Coronary artery (tissue), 2 donors: Measurements from ENCODE around the gene IZUMO2.

ENCODE experiments used
- DNase-seq: peaks from one replicate; pipeline ENCODE4 v3.0.0-alpha.2; 2017; ENCODE audit warnings: low spot score
- H3K27ac ChIP-seq, 2 donors: fragments of 200-600 bp; sonication (generic); one replicate each; pipeline ENCODE4 v1.5.1; 2016 to 2019
- H3K4me3 ChIP-seq: fragments of 200-600 bp; sonication (generic); 2 replicates; pipeline ENCODE4 v1.5.1; 2016; ENCODE audit warnings: mild to moderate bottlenecking, moderate library complexity
- TF ChIP-seq, protein P1 (sequence below): fragments of 200-600 bp; sonication (generic); IDR thresholded peaks from one replicate; pipeline ENCODE4 v1.5.1; 2019; ENCODE audit warnings: antibody characterized with exemption

IZUMO2 gene

DNA sequence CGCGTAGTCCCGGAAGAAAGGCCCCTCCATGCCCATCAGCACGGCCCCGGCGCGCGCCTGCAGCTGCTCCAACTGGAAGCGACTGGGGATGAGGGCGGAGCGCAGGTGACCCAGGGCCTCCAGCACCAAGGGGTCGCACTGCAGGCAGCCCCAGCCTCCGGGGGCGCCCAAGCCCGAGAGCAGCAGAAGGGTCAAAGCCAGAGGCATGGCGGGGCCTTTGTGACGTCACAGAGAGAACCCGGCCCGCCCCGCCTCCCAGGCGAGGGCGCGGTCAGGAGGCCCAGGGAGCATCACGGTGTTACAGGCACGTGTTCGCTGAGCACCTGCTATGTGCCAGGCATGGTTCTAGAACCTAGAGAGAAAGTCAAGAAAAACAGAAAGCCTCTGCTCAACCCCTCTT lies at the start of gene IZUMO2:
Gene IZUMO2 (minus strand): TSS at position 294 of the 400 bp plus-strand sequence. CDS start 87 bp downstream, at position 207.
- TF ChIP-seq, protein P1, sequence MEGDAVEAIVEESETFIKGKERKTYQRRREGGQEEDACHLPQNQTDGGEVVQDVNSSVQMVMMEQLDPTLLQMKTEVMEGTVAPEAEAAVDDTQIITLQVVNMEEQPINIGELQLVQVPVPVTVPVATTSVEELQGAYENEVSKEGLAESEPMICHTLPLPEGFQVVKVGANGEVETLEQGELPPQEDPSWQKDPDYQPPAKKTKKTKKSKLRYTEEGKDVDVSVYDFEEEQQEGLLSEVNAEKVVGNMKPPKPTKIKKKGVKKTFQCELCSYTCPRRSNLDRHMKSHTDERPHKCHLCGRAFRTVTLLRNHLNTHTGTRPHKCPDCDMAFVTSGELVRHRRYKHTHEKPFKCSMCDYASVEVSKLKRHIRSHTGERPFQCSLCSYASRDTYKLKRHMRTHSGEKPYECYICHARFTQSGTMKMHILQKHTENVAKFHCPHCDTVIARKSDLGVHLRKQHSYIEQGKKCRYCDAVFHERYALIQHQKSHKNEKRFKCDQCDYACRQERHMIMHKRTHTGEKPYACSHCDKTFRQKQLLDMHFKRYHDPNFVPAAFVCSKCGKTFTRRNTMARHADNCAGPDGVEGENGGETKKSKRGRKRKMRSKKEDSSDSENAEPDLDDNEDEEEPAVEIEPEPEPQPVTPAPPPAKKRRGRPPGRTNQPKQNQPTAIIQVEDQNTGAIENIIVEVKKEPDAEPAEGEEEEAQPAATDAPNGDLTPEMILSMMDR = no peak
- no peak for DNase-seq
- Histone ChIP-seq H3K4me3 (no peak within 1 kb of the TSS), H3K27ac (no peak within 1 kb of the TSS)

DNA sequence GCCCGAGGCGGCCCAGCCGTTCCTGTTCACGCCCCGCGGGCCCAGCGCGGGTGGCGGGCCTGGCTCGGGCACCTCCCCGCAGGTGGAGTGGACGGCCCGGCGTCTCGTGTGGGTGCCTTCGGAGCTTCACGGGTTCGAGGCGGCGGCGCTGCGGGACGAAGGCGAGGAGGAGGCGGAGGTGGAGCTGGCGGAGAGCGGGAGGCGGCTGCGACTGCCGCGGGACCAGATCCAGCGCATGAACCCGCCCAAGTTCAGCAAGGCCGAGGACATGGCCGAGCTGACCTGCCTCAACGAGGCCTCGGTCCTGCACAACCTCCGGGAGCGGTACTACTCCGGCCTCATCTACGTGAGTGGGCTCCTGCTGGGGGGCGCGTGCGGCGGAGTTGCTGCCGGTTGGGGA lies 47.3 kb upstream of the IZUMO2 start:
- no peak for DNase-seq
- TF ChIP-seq, protein P1 = no peak
- Histone ChIP-seq H3K4me3 (no peak overlapping the region), H3K27ac (no peak overlapping the region)

DNA sequence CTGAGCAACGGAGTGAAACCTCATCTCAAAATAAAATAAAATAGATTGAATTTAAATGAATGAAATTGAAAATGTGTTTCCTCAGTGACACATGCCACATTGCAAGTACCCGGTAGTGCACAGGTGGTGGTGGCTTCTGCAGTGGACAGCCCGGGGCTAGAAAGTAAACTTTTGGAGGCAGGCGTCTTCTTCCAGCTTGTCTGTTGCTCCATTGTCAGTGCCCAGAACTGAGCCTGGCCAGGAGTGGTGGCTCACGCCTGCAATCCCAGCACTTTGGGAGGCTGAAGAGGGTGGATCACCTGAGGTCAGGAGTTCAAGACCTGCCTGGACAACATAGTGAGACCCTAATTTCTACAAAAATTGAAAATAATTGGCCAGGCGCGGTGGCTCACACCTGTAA lies 46.0 kb upstream of the IZUMO2 start:
- DNase-seq = no peak
- Histone ChIP-seq H3K27ac (no peak overlapping the region), H3K4me3 (no peak overlapping the region)
- TF ChIP-seq, protein P1 = no peak

DNA sequence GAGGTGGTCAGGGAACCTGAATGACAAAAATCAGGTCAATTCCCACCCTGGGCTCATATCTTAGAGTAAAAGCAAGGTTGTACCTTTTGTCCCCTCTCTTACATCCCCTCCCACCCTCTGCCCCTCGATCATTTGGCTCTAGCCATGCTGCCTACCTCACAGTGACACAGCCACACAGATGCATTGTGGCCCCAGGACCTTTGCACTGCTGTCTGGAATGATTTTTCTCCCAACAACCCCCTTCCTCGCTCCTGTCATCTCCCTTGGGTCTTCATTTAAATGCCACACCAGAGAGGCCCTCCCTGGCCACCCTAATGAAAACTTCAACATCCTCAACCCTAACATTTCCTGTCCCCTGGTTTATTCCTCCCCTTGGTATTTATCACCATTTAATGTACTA lies 44.6 kb upstream of the IZUMO2 start:
- no peak overlapping the region for H3K4me3 ChIP-seq
- no peak for DNase-seq
- TF ChIP-seq, protein P1 = no peak
- H3K27ac ChIP-seq = no peak overlapping the region

DNA sequence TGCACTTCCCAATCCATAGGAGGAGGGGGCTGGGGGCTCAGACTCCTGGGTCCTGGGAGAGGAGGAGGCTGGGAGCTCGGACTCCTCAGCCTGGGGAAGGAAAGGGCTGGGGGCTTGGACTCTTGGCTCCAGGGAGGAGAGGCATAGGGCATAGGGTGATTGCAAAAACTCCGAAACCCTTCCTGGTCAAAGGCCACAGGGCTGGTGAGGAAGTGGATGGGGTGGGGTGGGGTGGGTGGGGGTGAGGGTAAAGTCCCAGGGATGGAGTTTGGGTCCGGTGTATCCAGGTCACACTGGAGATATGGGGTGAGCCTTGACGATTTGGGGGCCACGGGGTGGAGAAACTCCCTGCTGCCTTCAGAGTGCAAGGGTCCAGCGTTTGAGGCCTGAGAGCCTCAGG lies 43.1 kb upstream of the IZUMO2 start:
- no peak overlapping the region for H3K4me3 ChIP-seq
- H3K27ac ChIP-seq = no peak overlapping the region

DNA sequence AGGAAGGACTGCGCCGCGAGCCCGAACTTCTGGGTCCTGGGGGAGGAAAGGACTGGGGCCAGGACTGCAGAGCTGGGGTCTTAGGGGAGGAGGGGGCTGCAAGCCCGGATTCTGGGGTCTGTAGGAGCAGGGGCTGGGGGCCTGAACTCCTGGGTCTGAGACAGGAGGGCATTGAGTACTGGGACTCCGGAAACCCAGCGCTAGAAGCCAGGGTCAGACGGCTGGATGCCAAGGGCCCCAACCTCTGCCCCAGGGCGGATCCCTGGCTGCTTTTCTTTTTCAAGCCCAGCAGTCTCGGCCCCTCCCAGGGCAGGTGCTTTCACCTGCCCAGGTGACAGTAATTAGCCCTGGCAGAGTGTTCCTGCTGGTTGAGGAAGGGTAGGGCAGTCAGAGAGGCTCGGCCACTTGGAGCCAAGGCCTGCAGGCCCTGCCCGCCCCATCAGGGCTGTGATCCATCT lies 42.6 kb upstream of the IZUMO2 start:
- TF ChIP-seq, protein P1 = no peak
- DNase-seq = no peak
- no peak overlapping the region for H3K27ac ChIP-seq
- peak overlapping the region; percentile 52 for H3K4me3 ChIP-seq

More for the DNA sequence above, 43.1 kb upstream of the IZUMO2 start:
- TF ChIP-seq, protein P1 = no peak
- DNase-seq = no peak

DNA sequence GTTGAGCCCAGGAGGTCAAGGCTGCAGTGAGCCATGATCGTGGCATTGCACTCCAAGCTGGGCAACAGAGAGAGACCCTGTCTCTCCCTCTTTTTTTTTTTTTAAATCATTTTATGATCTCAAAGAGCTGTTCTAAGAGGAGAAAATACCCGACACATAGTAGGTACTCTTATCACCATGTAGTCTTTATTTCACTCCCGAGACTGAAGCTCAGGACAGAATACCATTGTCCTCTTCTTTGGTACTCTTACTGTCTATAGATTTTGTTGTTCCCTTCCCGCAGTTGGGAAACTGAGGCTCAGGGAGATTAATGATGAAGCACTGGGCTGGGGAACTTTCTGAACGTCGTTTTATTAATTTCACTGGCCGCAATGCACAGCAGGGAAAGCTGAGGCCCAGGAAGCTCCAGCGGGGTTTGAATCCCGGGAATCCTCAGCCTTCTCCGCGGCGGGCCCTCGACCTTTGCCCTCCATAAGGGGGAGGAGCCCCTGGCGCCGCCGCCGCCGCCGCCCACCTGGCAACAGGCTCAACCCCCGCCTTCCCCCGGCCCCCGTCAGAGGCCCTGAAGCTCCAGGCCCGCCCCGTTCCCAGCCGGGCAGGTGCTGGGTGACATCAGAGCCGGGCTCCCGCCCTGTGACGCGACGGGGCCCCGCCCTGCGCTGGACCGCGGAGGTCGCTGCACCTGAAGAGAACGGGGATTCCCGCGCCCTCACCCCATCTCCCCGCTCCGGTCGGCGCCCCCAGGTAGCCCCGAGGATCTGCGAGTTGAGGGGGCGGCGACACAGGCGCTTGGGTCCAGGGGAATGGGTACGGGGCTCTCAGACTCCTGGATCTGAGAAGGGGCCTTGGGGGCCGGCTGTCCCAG lies 42.0 kb upstream of the IZUMO2 start:
- H3K4me3 ChIP-seq = peak overlapping the region; percentile 52
- DNase-seq = no peak
- TF ChIP-seq, protein P1 = no peak
- H3K27ac ChIP-seq = no peak overlapping the region
